Measurements from ENCODE around the gene FXR1. TPM values are rescaled to one million over a fixed set of nuclear protein-coding genes. Genes with fewer than 3 reads are reported as not detected.
"Not testable (repeated sequence)": the region's sequence is repeated elsewhere in the genome, so short reads cannot be mapped to it uniquely, and the experiment has no call there.

Gene FXR1
- total RNA-seq, 1 experiment from 2014 or later: 141 TPM

DNA sequence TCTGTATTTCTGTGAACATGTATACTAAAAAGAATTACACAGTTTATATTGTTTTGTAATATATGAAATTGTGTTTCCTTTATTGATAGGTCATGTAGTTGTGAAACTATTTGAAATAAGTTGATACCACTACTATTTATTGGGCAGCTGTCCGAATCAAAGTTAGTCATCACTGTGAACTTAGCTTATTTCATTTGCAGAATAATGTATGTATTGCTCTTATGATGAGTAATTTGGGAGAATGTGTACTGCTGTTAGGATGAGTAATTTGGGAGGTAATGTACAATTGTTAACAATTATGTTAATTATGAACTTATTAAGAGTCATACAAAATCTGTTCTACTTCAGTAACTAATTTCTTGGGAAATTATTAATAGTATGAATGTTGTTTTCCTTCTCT is 22.2 kb downstream of the FXR1 start:
- no peak for DNase-seq (ENCODE audit: low read depth)

- DNase-seq (ENCODE audit: low read depth): no peak
Measured at GRCh38 chr3:180940826-180941225, 28.4 kb downstream of the FXR1 start.

DNA sequence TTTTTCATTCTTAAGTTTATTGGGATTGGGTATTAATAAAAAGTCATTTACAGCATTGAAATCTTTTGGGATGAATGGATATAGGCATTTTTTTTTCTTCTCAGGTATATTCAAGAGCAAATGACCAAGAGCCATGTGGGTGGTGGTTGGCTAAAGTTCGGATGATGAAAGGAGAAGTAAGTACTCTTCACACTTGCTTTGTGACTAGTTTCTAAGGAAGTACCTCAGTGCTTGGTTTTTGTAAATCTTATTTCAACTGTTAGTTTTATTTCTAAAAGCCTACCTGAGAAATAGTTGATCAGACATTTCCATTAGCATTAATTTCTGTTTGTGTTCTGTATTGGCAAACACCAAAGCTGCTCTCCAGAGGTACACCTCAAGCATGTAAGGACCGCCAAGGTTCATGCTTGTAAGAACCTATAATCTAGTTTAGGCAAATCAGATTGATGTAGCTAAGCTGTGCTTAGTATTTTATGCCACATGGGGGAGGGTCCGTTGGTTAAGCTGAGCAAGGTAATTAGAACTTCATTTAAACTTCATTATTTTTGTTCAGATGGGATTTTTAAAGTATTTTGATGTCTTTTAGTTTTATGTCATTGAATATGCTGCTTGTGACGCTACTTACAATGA is 35.4 kb downstream of the FXR1 start:
- DNase-seq (ENCODE audit: low read depth): no peak

DNA sequence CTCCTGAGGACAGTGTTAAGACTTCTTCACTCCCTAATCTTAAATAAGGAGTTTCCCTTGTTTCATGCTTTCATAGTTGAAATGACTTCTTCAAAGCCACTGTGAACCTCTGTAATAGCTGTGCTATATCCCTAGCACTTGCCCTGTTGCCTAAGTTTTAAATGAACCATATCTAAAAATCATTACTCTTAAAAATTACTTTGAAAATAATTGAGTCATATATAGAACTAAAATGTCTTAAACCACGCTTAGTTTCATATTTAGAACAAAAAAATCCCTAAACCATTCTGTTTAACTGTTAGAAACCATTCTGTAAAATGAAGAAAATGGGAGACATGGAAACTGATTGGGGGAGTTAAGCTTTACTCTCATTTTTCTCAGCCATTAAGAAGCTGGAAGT is 47.2 kb downstream of the FXR1 start:
- no peak for DNase-seq (ENCODE audit: low read depth)

DNA sequence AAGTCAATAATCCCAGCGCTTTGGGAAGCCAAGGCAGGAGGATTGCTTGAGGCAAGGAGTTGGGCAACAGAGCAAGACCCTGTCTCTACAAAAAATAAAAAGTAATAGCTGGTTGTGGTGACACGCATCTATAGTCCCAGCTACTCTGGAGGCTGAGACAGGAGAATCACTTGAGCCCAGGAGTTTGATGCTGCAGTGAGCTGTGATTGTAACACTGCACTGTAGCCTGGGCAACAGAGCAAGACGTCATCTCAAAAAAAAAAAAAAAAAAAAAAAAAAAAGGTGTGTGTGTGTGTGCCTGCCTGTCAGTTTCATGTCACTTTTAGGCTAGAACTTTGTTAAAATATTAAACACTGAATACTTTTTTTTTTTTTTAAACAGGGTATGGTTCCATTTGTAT is 48.6 kb downstream of the FXR1 start:
- DNase-seq (ENCODE audit: low read depth): no peak

DNA sequence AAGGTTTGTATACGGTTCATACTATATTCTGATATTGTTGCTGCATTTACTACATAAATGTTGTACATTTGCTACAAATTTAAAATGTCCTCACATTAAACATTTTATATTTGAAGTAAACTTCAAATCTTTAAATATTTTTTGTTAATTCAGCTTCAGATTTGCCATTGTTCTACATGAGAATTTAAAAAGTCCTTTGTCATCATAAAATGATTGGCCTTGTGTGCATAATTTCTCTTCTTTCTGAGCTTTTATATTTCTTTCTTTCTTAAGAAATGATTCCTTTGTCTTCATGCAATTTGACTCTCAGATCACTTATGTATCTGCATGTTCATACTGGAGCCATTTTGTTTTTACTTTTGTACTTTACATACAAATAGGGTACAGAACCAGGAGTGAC is 49.1 kb downstream of the FXR1 start:
- DNase-seq (ENCODE audit: low read depth): no peak

- no peak for DNase-seq (ENCODE audit: low read depth)
Measured at GRCh38 chr3:180962530-180962929, 50.1 kb downstream of the FXR1 start.

DNA sequence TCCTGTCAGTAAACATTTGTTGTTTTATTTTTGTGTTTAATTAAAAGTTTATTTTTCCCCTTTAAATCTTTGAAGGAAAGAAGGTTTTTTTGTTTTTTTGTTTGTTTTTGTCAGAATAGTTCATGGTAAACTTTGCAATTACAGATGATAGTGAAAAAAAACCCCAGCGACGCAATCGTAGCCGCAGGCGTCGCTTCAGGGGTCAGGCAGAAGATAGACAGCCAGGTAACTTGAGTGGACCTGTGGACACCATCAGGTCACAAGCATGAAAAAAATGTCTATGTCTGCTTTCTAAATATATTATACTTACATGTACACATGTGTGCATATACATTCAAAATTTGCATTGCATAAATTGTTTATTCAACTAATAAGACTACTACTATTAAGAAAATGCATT is 58.5 kb downstream of the FXR1 start:
- no peak for DNase-seq (ENCODE audit: low read depth)

DNA sequence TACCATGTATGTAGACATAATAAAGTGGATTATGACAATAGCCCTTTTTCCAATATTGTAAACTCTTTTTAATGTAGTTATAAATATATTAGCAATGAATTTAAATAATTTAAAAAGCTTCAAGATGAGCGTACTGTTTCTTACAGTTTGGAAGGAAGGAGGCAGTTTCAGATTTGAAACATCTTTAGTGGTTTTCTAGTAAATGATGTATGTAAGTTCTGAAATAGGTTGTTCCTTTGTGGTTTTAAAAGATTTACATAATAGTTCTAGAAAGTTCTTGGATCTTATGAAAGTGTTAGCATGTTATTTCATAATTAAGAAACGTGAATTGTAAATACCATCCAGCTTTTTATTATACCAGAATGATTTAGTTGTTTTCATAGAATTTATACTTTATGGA is 61.1 kb downstream of the FXR1 start:
- DNase-seq (ENCODE audit: low read depth): no peak

GRCh38 chr3:180974286-180974685 is 61.8 kb downstream of the FXR1 start:
- no peak for DNase-seq (ENCODE audit: low read depth)

DNA sequence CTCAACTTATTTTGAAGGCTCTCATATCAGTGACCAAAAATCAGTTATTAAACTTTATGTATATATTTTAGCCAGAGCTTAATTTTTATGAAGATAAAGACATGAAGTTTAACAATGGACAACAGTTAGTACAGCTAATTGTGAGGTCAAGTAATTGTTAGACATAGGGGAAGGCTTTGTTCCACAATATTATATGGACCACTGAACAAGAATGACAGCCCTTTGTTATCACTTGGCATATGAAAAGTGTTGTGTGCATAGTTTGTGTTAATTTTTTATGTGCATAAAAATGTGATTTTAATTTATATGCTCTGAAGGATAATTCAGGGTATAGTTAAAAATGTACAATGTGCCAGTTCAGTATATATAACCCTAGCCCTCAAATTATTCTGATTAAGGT is 65.0 kb downstream of the FXR1 start:
- no peak for DNase-seq (ENCODE audit: low read depth)

GRCh38 chr3:180979961-180980360 is 67.5 kb downstream of the FXR1 start:
- no peak for DNase-seq (ENCODE audit: low read depth)

GRCh38 chr3:180980611-180981010 is 68.1 kb downstream of the FXR1 start:
- no peak for DNase-seq (ENCODE audit: low read depth)

GRCh38 chr3:180981912-180982311 is 69.4 kb downstream of the FXR1 start:
- no peak for DNase-seq (ENCODE audit: low read depth)

DNA sequence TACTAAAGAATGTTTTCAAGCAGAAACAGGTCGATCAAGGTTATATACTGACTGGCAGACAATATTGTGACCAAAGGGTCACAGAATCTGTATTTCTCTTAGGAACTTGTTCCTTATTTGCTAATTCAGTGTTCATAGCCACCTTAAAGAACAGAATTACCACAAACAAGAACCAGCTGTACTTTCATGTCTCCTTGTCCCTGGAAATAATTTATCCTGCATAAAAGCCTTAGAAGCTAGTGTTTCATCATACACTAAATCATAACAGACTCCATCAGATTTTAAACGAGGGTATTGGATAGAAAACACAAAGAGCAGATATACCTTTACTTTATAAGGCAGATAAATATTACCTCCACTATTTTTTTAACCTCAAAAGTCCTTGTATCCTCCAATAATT is 70.7 kb downstream of the FXR1 start:
- no peak for DNase-seq (ENCODE audit: low read depth)

DNA sequence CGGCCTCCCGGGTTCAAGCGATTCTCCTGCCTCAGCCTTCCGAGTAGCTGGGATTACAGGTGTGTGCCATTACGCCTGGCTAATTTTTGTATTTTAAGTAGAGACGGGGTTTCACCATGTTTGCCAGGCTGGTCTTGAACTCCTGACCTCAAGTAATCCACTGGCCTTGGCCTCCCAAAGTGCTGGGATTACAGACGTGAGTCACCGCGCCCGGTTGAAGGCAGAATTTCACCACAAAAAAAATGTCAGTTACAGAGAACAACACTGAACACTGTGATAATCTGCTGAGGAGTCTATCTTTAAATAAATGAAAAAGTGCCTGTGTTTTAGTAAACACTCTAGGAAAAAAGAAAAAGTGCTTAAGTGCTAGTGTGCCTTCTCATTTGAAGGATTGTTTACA is 73.9 kb downstream of the FXR1 start:
- DNase-seq (ENCODE audit: low read depth): not testable (repeated sequence)

- no peak for DNase-seq (ENCODE audit: low read depth)
Measured at GRCh38 chr3:180987344-180987743, 74.9 kb downstream of the FXR1 start.

DNA sequence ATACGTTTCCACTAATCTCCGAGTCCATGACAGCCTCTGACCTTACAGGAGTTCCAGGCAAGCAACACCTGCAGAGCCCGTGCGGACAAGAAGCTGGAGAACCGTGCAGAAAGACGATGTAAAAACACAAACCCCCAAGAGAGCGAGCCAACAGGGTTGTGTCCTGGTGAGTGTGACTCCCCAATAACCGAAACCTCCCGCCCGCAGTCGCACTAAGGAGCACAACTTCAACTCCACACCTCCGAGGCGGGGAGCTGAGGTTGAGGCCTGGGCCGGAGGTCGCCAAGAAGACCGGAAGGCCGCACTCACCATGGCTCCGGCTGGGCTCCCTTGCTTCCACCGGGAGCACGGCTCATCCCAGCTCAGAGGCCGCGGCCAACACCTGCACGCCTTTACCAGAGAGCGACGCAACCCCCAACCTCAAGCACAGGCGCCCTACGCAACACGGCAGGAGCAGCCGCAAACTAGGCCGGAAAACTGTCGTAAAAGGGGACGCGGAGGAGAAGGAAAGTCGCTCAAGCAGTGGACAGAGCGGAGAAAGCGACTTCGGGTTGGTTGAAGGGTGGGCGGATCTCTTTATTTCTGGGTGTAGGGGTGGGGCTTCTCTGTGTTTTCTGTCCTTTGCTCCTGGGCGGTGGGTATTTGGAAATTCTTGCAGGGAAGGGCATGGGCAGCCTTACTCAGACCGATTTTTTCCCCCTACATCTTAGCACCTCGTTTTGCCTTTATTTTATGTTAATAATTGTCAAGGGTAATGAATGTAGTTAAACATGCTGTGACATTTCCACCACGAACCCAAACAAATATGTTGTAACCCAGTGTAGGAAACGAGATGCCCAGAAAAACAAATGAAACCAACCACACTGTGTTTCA is 77.1 kb downstream of the FXR1 start, which contains the start of gene DNAJC19:
DNAJC19 (minus strand) TSS at position 446 of the 873 bp plus-strand sequence; CDS start at position 312, 134 bp downstream.
- DNase-seq (ENCODE audit: low read depth): peak; percentile 96

GRCh38 chr3:180990505-180990904 is 78.0 kb downstream of the FXR1 start:
- no peak for DNase-seq (ENCODE audit: low read depth)

GRCh38 chr3:180996415-180996932 is 84.0 kb downstream of the FXR1 start:
- DNase-seq (ENCODE audit: low read depth): no peak

- not testable (repeated sequence) for DNase-seq (ENCODE audit: low read depth)
Measured at GRCh38 chr3:181002331-181002730, 89.9 kb downstream of the FXR1 start.

DNA sequence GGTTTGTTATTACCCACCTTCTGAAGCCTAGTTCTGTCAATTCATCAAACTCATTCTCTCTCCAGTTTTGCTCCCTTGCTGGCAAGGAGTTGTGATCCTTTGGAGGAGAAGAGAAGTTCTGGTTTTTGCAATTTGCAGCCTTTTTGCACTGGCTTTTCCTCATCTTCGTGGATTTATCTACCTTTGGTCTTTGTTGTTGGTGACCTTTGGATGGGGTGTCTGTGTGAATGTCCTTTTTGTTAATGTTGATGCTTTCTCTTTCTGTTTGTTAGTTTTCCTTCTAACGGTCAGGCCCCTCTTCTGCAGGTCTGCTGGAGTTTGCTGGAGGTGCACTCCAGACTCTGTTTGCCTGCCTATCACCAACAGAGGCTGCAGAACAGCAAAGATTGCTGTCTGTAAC is 91.0 kb downstream of the FXR1 start:
- not testable (repeated sequence) for DNase-seq (ENCODE audit: low read depth)

DNA sequence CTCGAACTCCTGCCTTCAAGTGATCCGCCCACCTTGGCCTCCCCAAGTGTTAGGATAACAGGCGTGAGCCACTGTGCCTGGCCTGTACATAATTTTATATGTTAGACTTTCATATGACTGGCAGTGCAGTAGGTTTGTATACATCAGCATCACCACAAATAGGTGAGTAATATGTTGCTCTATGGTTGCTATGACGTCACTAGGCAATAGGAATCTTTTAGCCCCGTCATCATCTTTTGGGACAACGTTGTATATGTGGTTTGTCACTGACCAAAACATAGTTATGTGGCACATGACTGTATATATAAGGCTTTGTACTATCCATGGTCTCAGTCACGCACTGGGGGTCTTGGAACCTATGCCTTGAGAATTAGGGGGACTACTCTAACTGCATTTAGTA is 94.1 kb downstream of the FXR1 start:
- DNase-seq (ENCODE audit: low read depth): no peak
